K562 (cell line): ENCODE results near the gene OXLD1. TPM values are rescaled to one million over a fixed set of nuclear protein-coding genes. Genes with fewer than 3 reads are reported as not detected.

Experiments used
- CHCHD3 ChIP-seq: fragments of 250-450 bp; sonication (Bioruptor Pico); IDR thresholded peaks from 2 replicates; pipeline ENCODE4 v2.1.2; 2022; ENCODE audit warnings: mild to moderate bottlenecking
- DDX20 ChIP-seq: fragments of 450-650 bp; IDR thresholded peaks from 2 replicates; pipeline ENCODE4 v1.6.1; 2016; ENCODE audit warnings: missing genetic modification characterization, low read depth, mild to moderate bottlenecking, missing compliant biosample characterization, moderate library complexity
- GABPA ChIP-seq: fragments of 200-800 bp; sonication (Bioruptor generic); conservative IDR thresholded peaks from 2 replicates; pipeline ENCODE4 v1.6.1; 2016; ENCODE audit warnings: low read depth, missing genetic modification characterization, missing compliant biosample characterization
- PHB2 ChIP-seq: fragments of 450-650 bp; IDR thresholded peaks from 2 replicates; pipeline ENCODE4 v1.6.1; 2017; ENCODE audit warnings: low read depth
- RAD21 ChIP-seq, 2 experiments: fragments of 250-450 bp in 1 of 2; fragments of 450-650 bp in 1 of 2; sonication (Bioruptor Pico) in 1 of 2; formaldehyde crosslinking in 1 of 2; IDR thresholded peaks in 1 of 2; conservative IDR thresholded peaks in 1 of 2; 2 replicates each; pipeline versions ENCODE4 v1.4.0 to v1.8.0; 2020 to 2022; ENCODE audit warnings: mild to moderate bottlenecking in 2 of 2, moderate library complexity in 1 of 2
- SMAD3 ChIP-seq: fragments of 450-650 bp; formaldehyde crosslinking; conservative IDR thresholded peaks from 2 replicates; pipeline ENCODE4 v1.4.0; 2020; ENCODE audit warnings: mild to moderate bottlenecking
- SMARCA4 ChIP-seq: fragments of 450-650 bp; IDR thresholded peaks from 2 replicates; pipeline ENCODE4 v1.6.1; 2016
- SP2 ChIP-seq: IDR thresholded peaks from 2 replicates; pipeline ENCODE4 v1.6.1; 2011; ENCODE audit warnings: mild to moderate bottlenecking, low read depth, low read length, moderate library complexity; ENCODE audit not compliant: poor library complexity, severe bottlenecking; ENCODE audit errors: extremely low read depth
- polyA plus RNA-seq, 8 experiments: library from polyadenylated mRNA; depleted of rRNA in 4 of 8; stranded (reverse) in 5 of 8; unstranded in 3 of 8; fragments of >200 nt; fragmentation: Nextera tagmentation in 2 of 8; fragmentation: Illumina TruSeq in 1 of 8; extraction: Ambion mirVana in 2 of 8; extraction: Trizol in 1 of 8; gene quantifications; 2 replicates each; pipeline versions ENCODE4 v1.2.1 to v1.2.3, GENCODE V29; 2011 to 2014; ENCODE audit warnings: inconsistent platforms in 1 of 8, missing spikeins in 1 of 8
- total RNA-seq, 7 experiments: library from RNA; depleted of rRNA in 6 of 7; stranded (reverse); fragments of >200 nt in 6 of 7; fragmentation: Illumina TruSeq in 2 of 7; extraction: Trizol in 2 of 7; gene quantifications; 2 replicates each; pipeline versions ENCODE4 v1.2.1 to v1.2.3, GENCODE V29; 2011 to 2021; ENCODE audit warnings: low replicate concordance in 1 of 7
- TF ChIP-seq, protein P1 (sequence below): sonication (generic); formaldehyde crosslinking; IDR thresholded peaks from 2 replicates; pipeline ENCODE4 v1.8.0; 2022; ENCODE audit warnings: mild to moderate bottlenecking, low read depth, missing genetic modification reagents
- TF ChIP-seq, protein P2 (sequence below): fragments of 450-650 bp; IDR thresholded peaks from 2 replicates; pipeline ENCODE4 v1.6.1; 2016; ENCODE audit warnings: missing biosample characterization, missing genetic modification characterization
- TF ChIP-seq, protein P3 (sequence below), 2 experiments: fragments of 450-650 bp in 1 of 2; IDR thresholded peaks; 2 replicates each; pipeline ENCODE4 v1.6.1; 2011 to 2017; ENCODE audit warnings: low read depth in 2 of 2, antibody characterized with exemption in 1 of 2, borderline replicate concordance in 1 of 2, low read length in 1 of 2, mild to moderate bottlenecking in 1 of 2, mixed read lengths in 1 of 2; ENCODE audit not compliant: control insufficient read depth in 1 of 2
- TF ChIP-seq, protein P4 (sequence below): sonication (generic); formaldehyde crosslinking; IDR thresholded peaks from 2 replicates; pipeline ENCODE4 v1.8.0; 2022; ENCODE audit warnings: mild to moderate bottlenecking, missing genetic modification reagents
- TF ChIP-seq, protein P5 (sequence below): IDR thresholded peaks from 2 replicates; pipeline ENCODE4 v1.6.1; 2011; ENCODE audit warnings: borderline replicate concordance, low read depth, mild to moderate bottlenecking, moderate library complexity, low read length; ENCODE audit not compliant: insufficient read depth, poor library complexity, severe bottlenecking
- TF ChIP-seq, protein P6 (sequence below): sonication (generic); formaldehyde crosslinking; IDR thresholded peaks from 2 replicates; pipeline ENCODE4 v1.8.0; 2022; ENCODE audit warnings: missing genetic modification reagents, mild to moderate bottlenecking, moderate library complexity, borderline replicate concordance

OXLD1 gene
- total and polyA plus RNA-seq, 9 of the 15 experiments (the other 6 are each of a cell fraction or from before 2014, with no cell fraction given), result 4.4 to 115 (median 29.3) TPM

DNA sequence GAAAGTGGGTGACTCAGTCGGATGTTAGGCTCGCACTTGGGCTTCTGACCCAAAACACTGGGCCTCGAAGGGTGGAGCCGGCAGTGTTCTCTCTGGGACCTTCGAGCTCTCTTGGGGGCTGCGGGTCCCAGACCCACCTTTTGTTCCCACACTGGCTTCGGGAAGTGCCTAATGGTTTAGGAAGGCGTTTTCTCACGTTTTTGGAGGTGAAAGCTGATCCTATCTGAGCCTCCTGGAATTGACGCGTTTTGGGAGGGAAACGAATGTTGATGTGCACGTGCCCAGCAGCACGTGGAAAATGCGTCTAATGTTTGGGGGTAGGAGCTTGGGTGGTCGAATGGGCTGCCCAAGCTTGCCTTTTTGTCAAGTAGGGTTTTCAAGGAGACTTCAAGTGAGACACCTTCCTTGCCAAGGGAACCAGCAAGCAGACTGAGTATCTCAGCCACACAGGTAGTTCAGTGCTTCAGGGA, 18.1 kb upstream of the OXLD1 start (continued):
- TF ChIP-seq RAD21 (CRISPR knock-in tag; conservative IDR thresholded peaks at IDR 0.05 in 1 of 2, IDR thresholded peaks at IDR 0.05 in 1 of 2) (no peak), CHCHD3 (CRISPR knock-in tag) (no peak), SMARCA4 (no peak), GABPA (tag) (no peak), SP2 (no peak), PHB2 (no peak), DDX20 (tag) (no peak), SMAD3 (no peak)
- TF ChIP-seq, protein P1, sequence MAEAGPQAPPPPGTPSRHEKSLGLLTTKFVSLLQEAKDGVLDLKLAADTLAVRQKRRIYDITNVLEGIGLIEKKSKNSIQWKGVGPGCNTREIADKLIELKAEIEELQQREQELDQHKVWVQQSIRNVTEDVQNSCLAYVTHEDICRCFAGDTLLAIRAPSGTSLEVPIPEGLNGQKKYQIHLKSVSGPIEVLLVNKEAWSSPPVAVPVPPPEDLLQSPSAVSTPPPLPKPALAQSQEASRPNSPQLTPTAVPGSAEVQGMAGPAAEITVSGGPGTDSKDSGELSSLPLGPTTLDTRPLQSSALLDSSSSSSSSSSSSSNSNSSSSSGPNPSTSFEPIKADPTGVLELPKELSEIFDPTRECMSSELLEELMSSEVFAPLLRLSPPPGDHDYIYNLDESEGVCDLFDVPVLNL (CRISPR knock-in tag), result no peak
- TF ChIP-seq, protein P2, sequence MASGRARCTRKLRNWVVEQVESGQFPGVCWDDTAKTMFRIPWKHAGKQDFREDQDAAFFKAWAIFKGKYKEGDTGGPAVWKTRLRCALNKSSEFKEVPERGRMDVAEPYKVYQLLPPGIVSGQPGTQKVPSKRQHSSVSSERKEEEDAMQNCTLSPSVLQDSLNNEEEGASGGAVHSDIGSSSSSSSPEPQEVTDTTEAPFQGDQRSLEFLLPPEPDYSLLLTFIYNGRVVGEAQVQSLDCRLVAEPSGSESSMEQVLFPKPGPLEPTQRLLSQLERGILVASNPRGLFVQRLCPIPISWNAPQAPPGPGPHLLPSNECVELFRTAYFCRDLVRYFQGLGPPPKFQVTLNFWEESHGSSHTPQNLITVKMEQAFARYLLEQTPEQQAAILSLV, result peak; percentile 8; the same call in 1 of the 2 replicates
- TF ChIP-seq, protein P3, sequence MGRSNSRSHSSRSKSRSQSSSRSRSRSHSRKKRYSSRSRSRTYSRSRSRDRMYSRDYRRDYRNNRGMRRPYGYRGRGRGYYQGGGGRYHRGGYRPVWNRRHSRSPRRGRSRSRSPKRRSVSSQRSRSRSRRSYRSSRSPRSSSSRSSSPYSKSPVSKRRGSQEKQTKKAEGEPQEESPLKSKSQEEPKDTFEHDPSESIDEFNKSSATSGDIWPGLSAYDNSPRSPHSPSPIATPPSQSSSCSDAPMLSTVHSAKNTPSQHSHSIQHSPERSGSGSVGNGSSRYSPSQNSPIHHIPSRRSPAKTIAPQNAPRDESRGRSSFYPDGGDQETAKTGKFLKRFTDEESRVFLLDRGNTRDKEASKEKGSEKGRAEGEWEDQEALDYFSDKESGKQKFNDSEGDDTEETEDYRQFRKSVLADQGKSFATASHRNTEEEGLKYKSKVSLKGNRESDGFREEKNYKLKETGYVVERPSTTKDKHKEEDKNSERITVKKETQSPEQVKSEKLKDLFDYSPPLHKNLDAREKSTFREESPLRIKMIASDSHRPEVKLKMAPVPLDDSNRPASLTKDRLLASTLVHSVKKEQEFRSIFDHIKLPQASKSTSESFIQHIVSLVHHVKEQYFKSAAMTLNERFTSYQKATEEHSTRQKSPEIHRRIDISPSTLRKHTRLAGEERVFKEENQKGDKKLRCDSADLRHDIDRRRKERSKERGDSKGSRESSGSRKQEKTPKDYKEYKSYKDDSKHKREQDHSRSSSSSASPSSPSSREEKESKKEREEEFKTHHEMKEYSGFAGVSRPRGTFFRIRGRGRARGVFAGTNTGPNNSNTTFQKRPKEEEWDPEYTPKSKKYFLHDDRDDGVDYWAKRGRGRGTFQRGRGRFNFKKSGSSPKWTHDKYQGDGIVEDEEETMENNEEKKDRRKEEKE (IDR thresholded peaks at IDR 0.05; ENCODE audit: borderline replicate concordance in 1 of 2, control insufficient read depth in 1 of 2, low read depth in 2 of 2, low read length in 1 of 2), result no peak
- TF ChIP-seq, protein P4, sequence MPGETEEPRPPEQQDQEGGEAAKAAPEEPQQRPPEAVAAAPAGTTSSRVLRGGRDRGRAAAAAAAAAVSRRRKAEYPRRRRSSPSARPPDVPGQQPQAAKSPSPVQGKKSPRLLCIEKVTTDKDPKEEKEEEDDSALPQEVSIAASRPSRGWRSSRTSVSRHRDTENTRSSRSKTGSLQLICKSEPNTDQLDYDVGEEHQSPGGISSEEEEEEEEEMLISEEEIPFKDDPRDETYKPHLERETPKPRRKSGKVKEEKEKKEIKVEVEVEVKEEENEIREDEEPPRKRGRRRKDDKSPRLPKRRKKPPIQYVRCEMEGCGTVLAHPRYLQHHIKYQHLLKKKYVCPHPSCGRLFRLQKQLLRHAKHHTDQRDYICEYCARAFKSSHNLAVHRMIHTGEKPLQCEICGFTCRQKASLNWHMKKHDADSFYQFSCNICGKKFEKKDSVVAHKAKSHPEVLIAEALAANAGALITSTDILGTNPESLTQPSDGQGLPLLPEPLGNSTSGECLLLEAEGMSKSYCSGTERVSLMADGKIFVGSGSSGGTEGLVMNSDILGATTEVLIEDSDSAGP (CRISPR knock-in tag), result no peak
- TF ChIP-seq, protein P5, sequence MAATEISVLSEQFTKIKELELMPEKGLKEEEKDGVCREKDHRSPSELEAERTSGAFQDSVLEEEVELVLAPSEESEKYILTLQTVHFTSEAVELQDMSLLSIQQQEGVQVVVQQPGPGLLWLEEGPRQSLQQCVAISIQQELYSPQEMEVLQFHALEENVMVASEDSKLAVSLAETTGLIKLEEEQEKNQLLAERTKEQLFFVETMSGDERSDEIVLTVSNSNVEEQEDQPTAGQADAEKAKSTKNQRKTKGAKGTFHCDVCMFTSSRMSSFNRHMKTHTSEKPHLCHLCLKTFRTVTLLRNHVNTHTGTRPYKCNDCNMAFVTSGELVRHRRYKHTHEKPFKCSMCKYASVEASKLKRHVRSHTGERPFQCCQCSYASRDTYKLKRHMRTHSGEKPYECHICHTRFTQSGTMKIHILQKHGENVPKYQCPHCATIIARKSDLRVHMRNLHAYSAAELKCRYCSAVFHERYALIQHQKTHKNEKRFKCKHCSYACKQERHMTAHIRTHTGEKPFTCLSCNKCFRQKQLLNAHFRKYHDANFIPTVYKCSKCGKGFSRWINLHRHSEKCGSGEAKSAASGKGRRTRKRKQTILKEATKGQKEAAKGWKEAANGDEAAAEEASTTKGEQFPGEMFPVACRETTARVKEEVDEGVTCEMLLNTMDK, result no peak
- TF ChIP-seq, protein P6, sequence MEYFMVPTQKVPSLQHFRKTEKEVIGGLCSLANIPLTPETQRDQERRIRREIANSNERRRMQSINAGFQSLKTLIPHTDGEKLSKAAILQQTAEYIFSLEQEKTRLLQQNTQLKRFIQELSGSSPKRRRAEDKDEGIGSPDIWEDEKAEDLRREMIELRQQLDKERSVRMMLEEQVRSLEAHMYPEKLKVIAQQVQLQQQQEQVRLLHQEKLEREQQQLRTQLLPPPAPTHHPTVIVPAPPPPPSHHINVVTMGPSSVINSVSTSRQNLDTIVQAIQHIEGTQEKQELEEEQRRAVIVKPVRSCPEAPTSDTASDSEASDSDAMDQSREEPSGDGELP (CRISPR knock-in tag), result peak; percentile 41; the same call in 1 of the 2 replicates
